ENCODE measurements around the gene BORCS5. TPM values are rescaled to one million over a fixed set of nuclear protein-coding genes. Genes with fewer than 3 reads are reported as not detected.

The BORCS5 gene
- total RNA-seq, 1 experiment from 2014 or later: 7.8 TPM

DNA sequence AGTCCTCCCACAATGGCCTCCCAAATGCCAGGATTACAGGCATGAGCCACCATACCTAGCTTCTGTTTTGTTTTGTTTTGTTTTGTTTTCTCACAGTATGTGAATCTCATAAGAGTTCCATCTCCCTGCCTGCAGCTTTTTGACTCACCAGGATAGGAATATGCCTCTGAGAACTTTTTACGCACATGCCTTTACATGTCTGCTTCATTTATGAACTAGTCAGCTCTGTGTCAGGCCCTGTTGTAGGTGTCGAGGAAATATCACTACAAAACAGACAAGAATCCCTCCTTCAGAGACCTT is 89.0 kb downstream of the BORCS5 start:
- no peaks in the 10 kb centered on the region for H3K27me3 ChIP-seq (ENCODE audit: control insufficient read depth, insufficient read depth, low read length)
- ChIA-PET POLR2A (no interaction called here), CTCF (no interaction called here)
- no TSS peak for BruUV-seq (replicated peaks)
- H3K36me3 ChIP-seq (ENCODE audit: control insufficient read depth, insufficient read depth, low read length): no peaks in the 10 kb centered on the region
- in situ Hi-C loops (cut with HindIII; ENCODE audit: low pct_unique_long_range_greater_than_20kb, low sequenced_read_pairs): no loop called here
- H3K4me3 ChIP-seq (ENCODE audit: low read depth in 2 of 2, low read length in 2 of 2): no peak overlapping the region
- TF ChIP-seq SIN3A (IDR thresholded peaks at IDR 0.05; ENCODE audit: borderline replicate concordance, insufficient read depth, low read depth, low read length) (no peak), POLR2AphosphoS5 (IDR thresholded peaks at IDR 0.05; ENCODE audit: low read depth, low read length) (no peak), TCF7L2 (IDR thresholded peaks at IDR 0.05; ENCODE audit: low read depth, low read length) (no peak)
- TF ChIP-seq, protein P1, sequence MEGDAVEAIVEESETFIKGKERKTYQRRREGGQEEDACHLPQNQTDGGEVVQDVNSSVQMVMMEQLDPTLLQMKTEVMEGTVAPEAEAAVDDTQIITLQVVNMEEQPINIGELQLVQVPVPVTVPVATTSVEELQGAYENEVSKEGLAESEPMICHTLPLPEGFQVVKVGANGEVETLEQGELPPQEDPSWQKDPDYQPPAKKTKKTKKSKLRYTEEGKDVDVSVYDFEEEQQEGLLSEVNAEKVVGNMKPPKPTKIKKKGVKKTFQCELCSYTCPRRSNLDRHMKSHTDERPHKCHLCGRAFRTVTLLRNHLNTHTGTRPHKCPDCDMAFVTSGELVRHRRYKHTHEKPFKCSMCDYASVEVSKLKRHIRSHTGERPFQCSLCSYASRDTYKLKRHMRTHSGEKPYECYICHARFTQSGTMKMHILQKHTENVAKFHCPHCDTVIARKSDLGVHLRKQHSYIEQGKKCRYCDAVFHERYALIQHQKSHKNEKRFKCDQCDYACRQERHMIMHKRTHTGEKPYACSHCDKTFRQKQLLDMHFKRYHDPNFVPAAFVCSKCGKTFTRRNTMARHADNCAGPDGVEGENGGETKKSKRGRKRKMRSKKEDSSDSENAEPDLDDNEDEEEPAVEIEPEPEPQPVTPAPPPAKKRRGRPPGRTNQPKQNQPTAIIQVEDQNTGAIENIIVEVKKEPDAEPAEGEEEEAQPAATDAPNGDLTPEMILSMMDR (IDR thresholded peaks at IDR 0.05): no peak
- TF ChIP-seq, protein P2, sequence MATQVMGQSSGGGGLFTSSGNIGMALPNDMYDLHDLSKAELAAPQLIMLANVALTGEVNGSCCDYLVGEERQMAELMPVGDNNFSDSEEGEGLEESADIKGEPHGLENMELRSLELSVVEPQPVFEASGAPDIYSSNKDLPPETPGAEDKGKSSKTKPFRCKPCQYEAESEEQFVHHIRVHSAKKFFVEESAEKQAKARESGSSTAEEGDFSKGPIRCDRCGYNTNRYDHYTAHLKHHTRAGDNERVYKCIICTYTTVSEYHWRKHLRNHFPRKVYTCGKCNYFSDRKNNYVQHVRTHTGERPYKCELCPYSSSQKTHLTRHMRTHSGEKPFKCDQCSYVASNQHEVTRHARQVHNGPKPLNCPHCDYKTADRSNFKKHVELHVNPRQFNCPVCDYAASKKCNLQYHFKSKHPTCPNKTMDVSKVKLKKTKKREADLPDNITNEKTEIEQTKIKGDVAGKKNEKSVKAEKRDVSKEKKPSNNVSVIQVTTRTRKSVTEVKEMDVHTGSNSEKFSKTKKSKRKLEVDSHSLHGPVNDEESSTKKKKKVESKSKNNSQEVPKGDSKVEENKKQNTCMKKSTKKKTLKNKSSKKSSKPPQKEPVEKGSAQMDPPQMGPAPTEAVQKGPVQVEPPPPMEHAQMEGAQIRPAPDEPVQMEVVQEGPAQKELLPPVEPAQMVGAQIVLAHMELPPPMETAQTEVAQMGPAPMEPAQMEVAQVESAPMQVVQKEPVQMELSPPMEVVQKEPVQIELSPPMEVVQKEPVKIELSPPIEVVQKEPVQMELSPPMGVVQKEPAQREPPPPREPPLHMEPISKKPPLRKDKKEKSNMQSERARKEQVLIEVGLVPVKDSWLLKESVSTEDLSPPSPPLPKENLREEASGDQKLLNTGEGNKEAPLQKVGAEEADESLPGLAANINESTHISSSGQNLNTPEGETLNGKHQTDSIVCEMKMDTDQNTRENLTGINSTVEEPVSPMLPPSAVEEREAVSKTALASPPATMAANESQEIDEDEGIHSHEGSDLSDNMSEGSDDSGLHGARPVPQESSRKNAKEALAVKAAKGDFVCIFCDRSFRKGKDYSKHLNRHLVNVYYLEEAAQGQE (IDR thresholded peaks at IDR 0.05; ENCODE audit: insufficient read depth in 1 of 2, low read depth in 2 of 2, low read length in 1 of 2): no peak
- no peaks in the 10 kb centered on the region for H3K9me3 ChIP-seq (ENCODE audit: control insufficient read depth, insufficient read depth, low read depth, low read length)
- intact Hi-C loops (cut with micrococcal nuclease; ENCODE audit: unreplicated experiment): no loop called here
- no peak for DNase-seq (ENCODE audit: low read depth, low spot score)
- no peak for ATAC-seq
- H3K4me1 ChIP-seq (ENCODE audit: control insufficient read depth, insufficient read depth, low read length): no peaks in the 10 kb centered on the region
- no peak overlapping the region for H3K27ac ChIP-seq (ENCODE audit: low read length)

DNA sequence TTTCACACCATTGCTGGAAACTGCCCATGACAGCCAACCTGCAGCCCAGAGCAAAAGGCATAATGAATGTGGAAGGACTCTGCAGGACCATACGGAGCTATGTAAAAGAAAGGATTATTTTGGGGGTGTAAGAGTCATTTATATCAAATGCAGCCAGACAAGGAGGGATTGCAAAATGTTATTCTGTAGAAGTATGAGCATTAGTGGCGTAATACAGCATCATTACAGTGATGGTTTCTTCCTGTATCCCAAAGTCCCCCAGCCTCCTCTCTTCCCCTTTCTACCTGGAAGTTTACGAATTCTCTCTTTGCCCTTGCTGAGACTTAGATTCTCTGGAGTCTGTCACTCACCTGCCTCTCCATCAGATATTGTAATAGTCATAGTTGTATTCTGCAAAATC is 89.9 kb downstream of the BORCS5 start:
- in situ Hi-C loops (cut with HindIII; ENCODE audit: low pct_unique_long_range_greater_than_20kb, low sequenced_read_pairs) (no loop called here), intact Hi-C loops (cut with micrococcal nuclease; ENCODE audit: unreplicated experiment) (no loop called here)
- H3K27ac ChIP-seq (ENCODE audit: low read length): no peak overlapping the region
- DNase-seq (ENCODE audit: low read depth, low spot score): no peak
- BruUV-seq (replicated peaks): no TSS peak
- TF ChIP-seq, protein P2 (IDR thresholded peaks at IDR 0.05; ENCODE audit: insufficient read depth in 1 of 2, low read depth in 2 of 2, low read length in 1 of 2): no peak
- no peak for TF ChIP-seq POLR2AphosphoS5 (IDR thresholded peaks at IDR 0.05; ENCODE audit: low read depth, low read length)
- TF ChIP-seq TCF7L2 (IDR thresholded peaks at IDR 0.05; ENCODE audit: low read depth, low read length): no peak
- TF ChIP-seq SIN3A (IDR thresholded peaks at IDR 0.05; ENCODE audit: borderline replicate concordance, insufficient read depth, low read depth, low read length): no peak
- no peaks in the 10 kb centered on the region for H3K4me1 ChIP-seq (ENCODE audit: control insufficient read depth, insufficient read depth, low read length)
- H3K36me3 ChIP-seq (ENCODE audit: control insufficient read depth, insufficient read depth, low read length): no peaks in the 10 kb centered on the region
- POLR2A ChIA-PET: no interaction called here
- CTCF ChIA-PET: no interaction called here
- no peak for ATAC-seq
- H3K9me3 ChIP-seq (ENCODE audit: control insufficient read depth, insufficient read depth, low read depth, low read length): no peaks in the 10 kb centered on the region
- H3K27me3 ChIP-seq (ENCODE audit: control insufficient read depth, insufficient read depth, low read length): no peaks in the 10 kb centered on the region
- no peak overlapping the region for H3K4me3 ChIP-seq (ENCODE audit: low read depth in 2 of 2, low read length in 2 of 2)

Measured in Panc1 (cell line).